WERI-Rb-1 (cell line): ENCODE measurements around the gene MAPK8IP2.

Experiments
- DNase-seq: peaks from one replicate; pipeline ENCODE4 v3.0.0-alpha.2; 2020
- H3K27ac ChIP-seq: fragments of 250-450 bp; sonication (Bioruptor Pico); 2 replicates; pipeline ENCODE4 v1.5.1; 2020; ENCODE audit warnings: mild to moderate bottlenecking, moderate library complexity
- H3K27me3 ChIP-seq: fragments of 250-450 bp; sonication (Bioruptor Pico); 2 replicates; pipeline ENCODE4 v1.5.1; 2021; ENCODE audit warnings: mild to moderate bottlenecking, low read depth, moderate library complexity; ENCODE audit not compliant: insufficient read depth, severe bottlenecking
- H3K36me3 ChIP-seq: fragments of 250-450 bp; sonication (Bioruptor Pico); 2 replicates; pipeline ENCODE4 v1.5.1; 2020; ENCODE audit warnings: mild to moderate bottlenecking, moderate library complexity
- H3K4me3 ChIP-seq: 2 replicates; pipeline ENCODE4 v1.5.1; 2011; ENCODE audit warnings: low read depth, mild to moderate bottlenecking, control low read depth, low read length
- H3K9me3 ChIP-seq: fragments of 250-450 bp; sonication (Bioruptor Pico); 2 replicates; pipeline ENCODE4 v1.5.1; 2021; ENCODE audit warnings: mild to moderate bottlenecking, moderate library complexity; ENCODE audit not compliant: severe bottlenecking
- CTCF ChIP-seq: IDR thresholded peaks from 2 replicates; pipeline ENCODE4 v1.5.1; 2011; ENCODE audit warnings: low read depth, mild to moderate bottlenecking, control low read depth, inconsistent platforms, low read length

MAPK8IP2 gene

GRCh38 chr22:50626850-50627641 is 26.5 kb downstream of the MAPK8IP2 start:
- DNase-seq = no peak
- Histone ChIP-seq H3K27me3 (no peaks in the 10 kb centered on the region), H3K9me3 (no peaks in the 10 kb centered on the region), H3K4me3 (peak overlapping the region; percentile 84), H3K36me3 (peaks cover 2% of the 10 kb centered on the region; the same call in 1 of the 2 replicates), H3K27ac (peak overlapping the region; percentile 65)
- no peak for TF ChIP-seq CTCF

- H3K27ac ChIP-seq = peak within 1 kb of the TSS; percentile 65
- H3K27me3 ChIP-seq = no peaks in the 10 kb centered on the region
- H3K4me3 ChIP-seq = peak within 1 kb of the TSS; percentile 84
- H3K9me3 ChIP-seq = no peaks in the 10 kb centered on the region
- peaks cover 2% of the 10 kb centered on the region; the same call in 1 of the 2 replicates for H3K36me3 ChIP-seq
- peak; percentile 41; the same call in 1 of the 2 replicates for TF ChIP-seq CTCF
- DNase-seq = peak; percentile 74
Observed at GRCh38 chr22:50627642-50628542, 27.3 kb downstream of the MAPK8IP2 start, which contains the start of gene ARSA. ARSA (minus strand) TSS chr22:50628152; CDS start chr22:50627779, 373 bp downstream.

GRCh38 chr22:50628543-50629134 is 28.0 kb downstream of the MAPK8IP2 start:
- H3K9me3 ChIP-seq = no peaks in the 10 kb centered on the region
- TF ChIP-seq CTCF = no peak
- H3K27me3 ChIP-seq = no peaks in the 10 kb centered on the region
- DNase-seq = no peak
- H3K36me3 ChIP-seq = peaks cover 2% of the 10 kb centered on the region; the same call in 1 of the 2 replicates
- H3K4me3 ChIP-seq = peak overlapping the region; percentile 84
- peak overlapping the region; percentile 62 for H3K27ac ChIP-seq

GRCh38 chr22:50630376-50630775 is 29.8 kb downstream of the MAPK8IP2 start:
- H3K27ac ChIP-seq = no peak overlapping the region
- DNase-seq = no peak
- H3K36me3 ChIP-seq = no peaks in the 10 kb centered on the region

More at GRCh38 chr22:50630376-50630775, 29.8 kb downstream of the MAPK8IP2 start:
- no peaks in the 10 kb centered on the region for H3K9me3 ChIP-seq
- no peak overlapping the region for H3K4me3 ChIP-seq
- TF ChIP-seq CTCF = no peak
- no peaks in the 10 kb centered on the region for H3K27me3 ChIP-seq
